HepG2 (cell line): ENCODE measurements around the gene BUB1. TPM values are rescaled to one million over a fixed set of nuclear protein-coding genes. Genes with fewer than 3 reads are reported as not detected.

Source experiments
- CBX1 ChIP-seq: IDR thresholded peaks from one replicate; pipeline ENCODE4 v1.6.1; 2016; ENCODE audit warnings: antibody characterized with exemption, low read depth
- ELF1 ChIP-seq: sonication (generic); formaldehyde crosslinking; IDR thresholded peaks from 2 replicates; pipeline ENCODE4 v1.4.0; 2020; ENCODE audit warnings: missing genetic modification reagents
- EP300 ChIP-seq, 3 experiments: sonication (generic) in 1 of 3; formaldehyde crosslinking in 1 of 3; IDR thresholded peaks; 2 replicates each; pipeline versions ENCODE4 v1.5.1 to v1.6.1; 2011 to 2020; ENCODE audit warnings: low read depth in 2 of 3, low read length in 2 of 3, borderline replicate concordance in 1 of 3, improper control_type of control experiment in 1 of 3, mild to moderate bottlenecking in 1 of 3, missing genetic modification reagents in 1 of 3, moderate library complexity in 1 of 3
- EZH2 ChIP-seq: conservative IDR thresholded peaks from 2 replicates; pipeline ENCODE4 v1.6.1; 2012; ENCODE audit warnings: mild to moderate bottlenecking, low read depth, low read length, moderate library complexity
- GMEB2 ChIP-seq: IDR thresholded peaks from 2 replicates; pipeline ENCODE4 v1.6.1; 2016; ENCODE audit warnings: missing biosample characterization, missing genetic modification reagents, low read depth
- IKZF1 ChIP-seq: fragments of 450-650 bp; IDR thresholded peaks from 2 replicates; pipeline ENCODE4 v1.7.1; 2016
- JUN ChIP-seq: sonication (generic); formaldehyde crosslinking; IDR thresholded peaks from 2 replicates; pipeline ENCODE4 v1.4.0; 2020; ENCODE audit warnings: mild to moderate bottlenecking, missing genetic modification reagents
- KDM1A ChIP-seq: IDR thresholded peaks from 2 replicates; pipeline ENCODE4 v1.6.1; 2016; ENCODE audit warnings: missing compliant biosample characterization
- KLF6 ChIP-seq: IDR thresholded peaks from 2 replicates; pipeline ENCODE4 v1.8.0; 2016; ENCODE audit warnings: missing biosample characterization, missing genetic modification reagents
- MIER2 ChIP-seq: IDR thresholded peaks from 2 replicates; pipeline ENCODE4 v1.6.1; 2016; ENCODE audit warnings: missing biosample characterization, missing genetic modification reagents
- PRDM10 ChIP-seq: sonication (generic); formaldehyde crosslinking; IDR thresholded peaks from 2 replicates; pipeline ENCODE4 v1.4.0; 2020; ENCODE audit warnings: low read depth, missing genetic modification reagents
- RARA ChIP-seq: IDR thresholded peaks from 2 replicates; pipeline ENCODE4 v1.6.1; 2016; ENCODE audit warnings: missing genetic modification reagents, missing compliant biosample characterization
- RFX3 ChIP-seq: IDR thresholded peaks from 2 replicates; pipeline ENCODE4 v1.6.1; 2016; ENCODE audit warnings: missing biosample characterization, missing genetic modification reagents
- RXRB ChIP-seq: IDR thresholded peaks from 2 replicates; pipeline ENCODE4 v1.6.1; 2016; ENCODE audit warnings: borderline replicate concordance, missing genetic modification reagents, missing compliant biosample characterization
- SIN3B ChIP-seq: fragments of 150-350 bp; IDR thresholded peaks from 2 replicates; pipeline ENCODE4 v1.6.1; 2014; ENCODE audit warnings: low read length
- SIX4 ChIP-seq: sonication (generic); formaldehyde crosslinking; IDR thresholded peaks from 2 replicates; pipeline ENCODE4 v1.4.0; 2020; ENCODE audit warnings: missing genetic modification reagents
- TFDP1 ChIP-seq: IDR thresholded peaks from 2 replicates; pipeline ENCODE4 v1.6.1; 2016; ENCODE audit warnings: missing compliant biosample characterization, missing genetic modification reagents, borderline replicate concordance
- YEATS2 ChIP-seq: sonication (generic); formaldehyde crosslinking; IDR thresholded peaks from 2 replicates; pipeline ENCODE4 v1.4.0; 2020; ENCODE audit warnings: missing genetic modification reagents, borderline replicate concordance
- ZBTB37 ChIP-seq: sonication (generic); formaldehyde crosslinking; IDR thresholded peaks from 2 replicates; pipeline ENCODE4 v1.4.0; 2020; ENCODE audit warnings: mild to moderate bottlenecking, missing genetic modification reagents
- ZFP82 ChIP-seq: sonication (generic); formaldehyde crosslinking; IDR thresholded peaks from 2 replicates; pipeline ENCODE4 v1.5.1; 2020; ENCODE audit warnings: mild to moderate bottlenecking, missing genetic modification reagents, borderline replicate concordance
- ZNF607 ChIP-seq: sonication (generic); formaldehyde crosslinking; IDR thresholded peaks from 2 replicates; pipeline ENCODE4 v1.5.1; 2020; ENCODE audit warnings: missing genetic modification reagents, mild to moderate bottlenecking, borderline replicate concordance
- ZNF879 ChIP-seq: sonication (generic); formaldehyde crosslinking; IDR thresholded peaks from 2 replicates; pipeline ENCODE4 v1.8.1; 2023; ENCODE audit warnings: missing genetic modification reagents
- ZSCAN12 ChIP-seq: sonication (generic); formaldehyde crosslinking; IDR thresholded peaks from 2 replicates; pipeline ENCODE4 v1.9.0; 2021; ENCODE audit warnings: mild to moderate bottlenecking, missing genetic modification reagents
- polyA plus RNA-seq, 8 experiments: library from polyadenylated mRNA; depleted of rRNA in 3 of 8; stranded (reverse) in 7 of 8; unstranded in 1 of 8; fragments of >200 nt; fragmentation: Illumina TruSeq in 4 of 8; extraction: Trizol in 4 of 8; gene quantifications; 2 replicates each; pipeline versions ENCODE4 v1.2.1 to v1.2.3, GENCODE V29; 2011 to 2016; ENCODE audit warnings: low read depth in 4 of 8, missing spikeins in 1 of 8, mixed read lengths in 1 of 8; ENCODE audit not compliant: insufficient read depth in 1 of 8
- total RNA-seq, 5 experiments: library from RNA; depleted of rRNA; stranded (reverse); fragments of >200 nt; fragmentation: Illumina TruSeq; extraction: Trizol; gene quantifications; 2 replicates each; pipeline ENCODE4 v1.2.3, GENCODE V29; 2016; ENCODE audit warnings: low read depth in 1 of 5

The BUB1 gene
- total and polyA plus RNA-seq, 2 of the 13 experiments (the other 11 are each of a cell fraction or from before 2014, with no cell fraction given), result 27.8 to 52.6 TPM

GRCh38 chr2:110677530-110678456 is at the start of gene BUB1 (continued):
- peak; percentile 75; the same call in 1 of the 2 replicates for TF ChIP-seq YEATS2 (CRISPR knock-in tag)
- no peak for TF ChIP-seq KDM1A
- no peak for TF ChIP-seq IKZF1
- no peak for TF ChIP-seq RFX3 (CRISPR knock-in tag)
- no peak for TF ChIP-seq ZFP82 (CRISPR knock-in tag)
- peak; percentile 99 for TF ChIP-seq SIN3B
- no peak for TF ChIP-seq RXRB (CRISPR knock-in tag)
- TF ChIP-seq SIX4 (CRISPR knock-in tag), result no peak
- no peak for TF ChIP-seq GMEB2 (CRISPR knock-in tag)
- peak; percentile 32; the same call in 1 of the 2 replicates for TF ChIP-seq ZNF607 (CRISPR knock-in tag)
- peak; percentile 55 for TF ChIP-seq CBX1
- no peak for TF ChIP-seq RARA
- TF ChIP-seq JUN (CRISPR knock-in tag), result no peak
- peak; percentile 72 for TF ChIP-seq ELF1
- TF ChIP-seq KLF6 (CRISPR knock-in tag), result no peak
- no peak; the same call in 1 of the 2 replicates for TF ChIP-seq MIER2 (CRISPR knock-in tag)
- peak; percentile 99 for TF ChIP-seq TFDP1 (CRISPR knock-in tag)
- 0 out of 2 replicates have a peak, but pooled peaks have one; percentile 48 for TF ChIP-seq ZSCAN12 (CRISPR knock-in tag)
- 0 out of 2 replicates have a peak, but pooled peaks have one; percentile 60 for TF ChIP-seq PRDM10 (CRISPR knock-in tag)
- no peak for TF ChIP-seq ZNF879
- no peak for TF ChIP-seq EP300 (IDR thresholded peaks at IDR 0.05; ENCODE audit: low read depth in 2 of 2, low read length in 2 of 2)
- TF ChIP-seq EP300 (CRISPR knock-in tag; IDR thresholded peaks at IDR 0.05; ENCODE audit: borderline replicate concordance), result no peak
- TF ChIP-seq EZH2, result no peak
- TF ChIP-seq ZBTB37 (CRISPR knock-in tag), result no peak
